Posterior vena cava (tissue), 2 donors: Measurements from ENCODE around the gene AGT. TPM values are rescaled to one million over a fixed set of nuclear protein-coding genes. Genes with fewer than 3 reads are reported as not detected.
"Not testable (repeated sequence)": the region's sequence is repeated elsewhere in the genome, so short reads cannot be mapped to it uniquely, and the experiment has no call there.

ENCODE experiments used
- DNase-seq: peaks from one replicate; pipeline ENCODE4 v3.0.0-alpha.2; 2020; ENCODE audit warnings: low spot score
- intact Hi-C, 2 donors: fragments of 100-400 bp; cut with DNase I; formaldehyde crosslinking; loops; one replicate each; pipeline versions ENCODE4 v1.14.1 to v1.14.2; 2022 to 2023
- total RNA-seq, 2 donors: library from RNA; stranded (reverse); fragmentation: NEBNext Ultra II Directional; extraction: Animal tissue kit (Norgen Biotek cat#: 25700); gene quantifications; one replicate each; pipeline ENCODE4 v1.2.1, GENCODE V29; 2021
- donor health status: DM: yes; HTN: yes; CAD: no.
- donor health status: DM: yes; HTN: yes; CAD: no.

AGT gene
- total RNA-seq, 2 donors from 2014 or later, result 22.5 to 57.0 TPM

DNA sequence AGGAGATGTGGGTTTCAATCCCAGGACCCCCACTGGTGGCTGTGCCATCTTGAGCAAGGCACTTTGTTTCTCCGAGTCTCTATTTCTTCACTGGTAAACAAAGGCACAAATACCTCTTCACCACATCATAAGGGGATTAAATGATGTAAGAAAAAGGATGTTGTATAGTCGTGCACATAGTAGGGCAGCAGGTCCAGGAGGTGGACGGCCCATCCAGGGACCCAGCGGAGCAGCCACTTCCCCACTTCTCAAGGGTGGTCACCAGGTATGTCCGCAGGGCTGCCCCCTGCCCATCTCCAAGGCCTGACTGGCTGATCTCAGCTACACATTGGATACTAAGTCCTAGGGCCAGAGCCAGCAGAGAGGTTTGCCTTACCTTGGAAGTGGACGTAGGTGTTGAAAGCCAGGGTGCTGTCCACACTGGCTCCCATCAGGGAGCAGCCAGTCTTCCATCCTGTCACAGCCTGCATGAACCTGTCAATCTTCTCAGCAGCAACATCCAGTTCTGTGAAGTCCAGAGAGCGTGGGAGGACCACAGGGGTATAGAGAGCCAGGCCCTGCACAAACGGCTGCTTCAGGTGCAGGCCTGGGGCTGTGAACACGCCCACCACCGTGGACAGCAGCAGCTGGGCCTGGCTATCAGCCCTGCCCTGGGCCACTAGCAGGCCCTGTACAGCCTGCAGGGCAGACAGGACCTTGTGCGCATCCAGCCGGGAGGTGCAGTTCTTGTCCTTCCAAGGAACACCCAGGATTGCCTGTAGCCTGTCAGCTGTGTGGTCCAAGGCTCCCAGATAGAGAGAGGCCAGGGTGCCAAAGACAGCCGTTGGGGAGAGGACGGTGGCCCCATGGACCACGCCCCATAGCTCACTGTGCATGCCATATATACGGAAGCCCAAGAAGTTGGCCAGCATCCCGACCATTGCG is 4.0 kb downstream of the AGT start:
- DNase-seq, result peak; percentile 59
- intact Hi-C loops, result no loop called here

DNA sequence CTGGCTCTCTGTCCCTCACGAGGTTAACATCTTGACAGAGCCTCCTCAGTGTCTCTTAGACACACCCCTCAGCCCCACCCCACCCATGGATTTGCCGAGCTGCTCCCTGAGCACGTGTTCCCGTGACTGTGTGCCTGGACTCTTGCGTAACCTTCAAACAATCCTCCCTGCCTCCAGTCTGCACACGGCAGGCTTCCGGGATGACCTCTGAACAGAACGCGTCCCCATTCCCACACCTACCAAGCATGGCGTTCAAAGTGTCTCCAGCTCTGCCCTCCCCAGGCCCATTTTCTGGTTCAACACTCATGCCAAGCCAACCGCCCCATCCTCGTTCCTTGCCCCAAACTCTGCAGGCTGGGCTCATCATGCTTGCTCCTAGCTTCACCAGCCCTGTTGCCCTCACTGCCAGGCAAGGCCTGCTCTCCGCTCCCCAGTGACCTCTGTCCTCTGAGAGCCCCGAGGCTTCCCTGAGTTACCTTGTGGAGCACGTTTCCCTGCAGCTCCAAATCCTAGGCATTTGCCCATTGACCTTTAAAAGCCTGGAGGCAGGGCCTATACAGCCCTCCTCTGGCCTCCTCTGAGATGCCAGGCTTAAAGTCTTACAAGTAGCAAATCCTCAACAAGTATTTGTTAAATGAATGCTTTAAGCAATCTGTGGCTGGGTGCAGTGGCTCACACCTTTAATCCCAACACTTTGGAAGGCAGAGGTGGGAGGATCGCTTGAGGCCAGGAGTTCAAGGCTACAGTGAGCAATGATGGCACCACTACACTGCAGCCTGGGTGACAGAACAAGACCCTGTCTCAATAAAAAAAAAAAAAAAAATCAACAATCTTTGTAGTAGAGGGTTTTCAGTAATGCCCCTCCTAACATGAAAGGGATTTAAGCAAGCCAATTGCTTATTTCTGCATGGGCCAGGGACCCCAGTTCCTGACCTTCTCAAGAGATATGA is 5.0 kb downstream of the AGT start:
- peak; percentile 82 for DNase-seq
- intact Hi-C loops, result no loop called here

DNA sequence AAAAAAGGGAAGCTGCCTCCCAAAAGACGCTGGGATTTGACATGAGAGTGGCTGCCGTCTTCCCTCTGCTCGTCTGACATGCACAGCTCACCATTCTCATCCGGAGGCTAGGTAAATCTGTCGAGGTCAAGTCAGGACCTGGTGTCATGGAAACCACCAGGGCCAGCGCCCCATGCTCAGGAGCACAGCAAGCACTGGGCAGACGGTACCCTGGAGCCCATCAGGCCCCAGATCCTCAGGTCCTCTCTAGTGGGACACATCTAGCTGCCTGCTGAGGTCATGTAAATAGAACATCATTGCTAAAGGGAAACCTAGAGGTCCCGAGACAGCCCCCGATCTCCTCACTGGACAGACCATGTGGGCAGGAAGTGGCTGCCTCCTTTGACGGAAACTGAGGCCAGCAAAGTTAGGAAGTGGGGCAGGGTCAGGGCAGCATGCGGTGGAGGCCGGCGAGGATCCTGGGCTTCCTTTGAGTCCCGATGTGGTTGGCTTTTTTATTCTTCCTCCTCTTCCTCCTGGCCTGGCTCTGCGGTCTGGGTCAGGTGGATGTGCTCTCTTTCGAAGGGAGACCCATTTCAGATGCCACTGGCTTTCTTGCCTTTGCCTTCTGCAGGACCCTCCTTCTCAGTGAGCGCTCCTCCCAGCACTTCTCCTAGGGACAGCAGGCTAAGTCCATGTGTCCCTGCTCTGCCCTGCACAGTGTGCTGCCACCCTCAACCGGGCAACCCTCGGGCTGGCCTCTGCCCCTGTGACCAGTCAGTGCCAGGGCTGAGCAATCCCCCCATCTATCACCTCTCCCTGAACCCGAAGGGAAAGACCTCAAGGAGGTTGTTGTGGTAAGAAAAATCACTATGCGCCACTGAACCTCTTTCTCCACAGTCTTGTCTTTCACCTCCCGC is 5.9 kb downstream of the AGT start:
- intact Hi-C loops, result no loop called here
- DNase-seq, result peak; percentile 66

DNA sequence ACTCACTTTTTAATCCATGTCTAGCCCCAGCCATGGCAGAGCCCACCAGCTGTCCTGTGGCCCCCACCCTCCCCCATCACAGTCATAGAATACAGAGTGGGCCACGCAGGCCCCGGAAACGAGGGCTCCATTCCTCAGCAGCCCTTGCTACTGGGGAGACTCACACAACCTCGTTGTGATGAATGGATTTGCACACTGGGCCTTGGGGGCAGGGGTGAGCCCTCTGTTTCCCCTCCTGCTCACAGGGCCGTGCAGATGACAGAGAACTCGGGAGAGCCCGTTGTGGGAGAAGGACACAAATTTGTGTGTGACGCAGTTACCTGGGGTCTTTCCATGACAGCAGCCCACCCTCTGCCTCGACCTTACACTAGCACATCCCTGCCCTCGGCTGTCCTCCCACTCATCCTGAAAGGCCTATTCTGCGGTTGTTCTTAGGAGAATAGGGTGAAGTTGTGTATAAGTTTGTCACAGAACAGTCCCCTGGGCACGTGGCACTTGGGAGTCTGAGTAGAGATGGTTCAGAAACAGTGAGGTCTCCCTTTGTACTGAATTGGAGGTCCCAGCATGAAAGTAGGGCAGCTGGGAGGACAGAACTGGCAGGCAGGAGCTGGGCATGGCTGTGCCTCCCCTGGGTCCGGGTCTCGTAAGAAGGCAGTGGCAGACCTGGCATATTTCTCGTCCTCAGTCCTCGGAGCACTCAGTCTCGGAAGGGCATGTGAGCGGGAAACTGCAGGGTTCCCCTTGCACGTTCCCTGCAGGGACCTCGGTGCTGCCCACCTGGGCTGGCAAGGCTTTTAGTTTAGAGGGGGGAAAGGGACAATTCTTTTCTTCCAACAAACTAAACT is 6.8 kb downstream of the AGT start:
- intact Hi-C loops, result no loop called here
- no peak for DNase-seq

DNA sequence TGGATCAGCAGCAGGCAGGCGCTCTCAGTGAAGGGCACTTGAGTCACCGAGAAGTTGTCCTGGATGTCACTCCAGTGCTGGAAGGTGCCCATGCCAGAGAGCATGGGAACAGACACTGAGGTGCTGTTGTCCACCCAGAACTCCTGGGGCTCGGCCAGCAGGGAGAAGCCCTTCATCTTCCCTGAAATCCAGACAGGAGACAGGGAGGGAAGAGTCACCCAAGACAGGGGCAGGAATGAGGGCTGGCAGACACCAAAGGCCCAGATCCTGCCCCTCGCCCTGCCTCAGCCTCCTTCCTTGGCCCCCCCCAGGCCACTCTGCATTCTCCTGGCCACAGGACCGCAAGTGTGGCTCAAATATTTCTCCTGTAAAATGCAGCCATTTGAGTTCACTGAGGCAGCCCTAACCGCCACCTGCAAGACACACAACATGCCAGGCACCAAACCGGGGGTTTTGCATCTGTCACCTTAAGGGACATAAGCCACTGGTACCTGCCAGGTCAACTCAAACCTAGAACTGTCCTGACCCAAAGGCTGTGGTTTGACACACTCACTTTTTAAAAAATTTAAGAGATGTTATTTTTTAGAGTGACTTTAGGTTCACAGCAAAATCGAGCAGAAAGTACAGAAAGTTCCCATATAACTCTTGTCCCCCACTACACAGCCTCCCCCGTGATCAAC is 7.8 kb downstream of the AGT start:
- DNase-seq, result peak; percentile 55
- intact Hi-C loops, result no loop called here

DNA sequence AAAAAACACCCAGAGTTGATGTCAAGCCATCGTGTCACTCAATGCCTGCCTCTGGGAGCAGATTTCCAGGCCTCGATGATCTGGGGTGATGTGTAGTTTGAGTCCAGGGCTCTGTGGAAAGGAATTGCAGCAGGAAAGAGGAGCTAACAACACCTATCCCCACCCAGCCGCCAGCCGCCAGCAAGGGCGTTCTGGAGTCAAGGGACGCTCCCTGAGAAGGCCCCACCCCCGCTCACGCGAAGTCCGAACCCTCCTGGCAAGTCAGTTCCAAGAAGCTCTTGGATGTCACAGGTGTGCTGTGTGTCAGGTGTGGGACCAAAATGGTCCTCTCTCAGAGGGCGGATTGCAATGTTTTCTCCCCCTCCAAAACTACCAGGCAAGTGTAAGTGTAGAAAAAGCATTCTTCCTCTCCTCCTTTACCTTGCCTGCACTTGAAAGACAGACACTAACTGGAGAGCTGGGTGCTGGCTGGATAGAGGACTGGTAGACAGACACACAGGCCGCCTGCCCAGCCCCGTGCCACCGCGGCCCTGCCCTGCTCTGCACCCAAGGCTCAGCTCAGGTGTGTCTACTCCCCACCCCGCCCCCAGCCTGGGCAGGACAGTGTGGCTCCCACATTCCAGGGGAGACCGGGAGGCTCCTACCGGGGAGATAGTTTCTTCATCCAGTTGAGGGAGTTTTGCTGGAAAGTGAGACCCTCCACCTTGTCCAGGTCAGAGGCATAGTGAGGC is 8.5 kb downstream of the AGT start:
- intact Hi-C loops, result no loop called here
- DNase-seq, result no peak

DNA sequence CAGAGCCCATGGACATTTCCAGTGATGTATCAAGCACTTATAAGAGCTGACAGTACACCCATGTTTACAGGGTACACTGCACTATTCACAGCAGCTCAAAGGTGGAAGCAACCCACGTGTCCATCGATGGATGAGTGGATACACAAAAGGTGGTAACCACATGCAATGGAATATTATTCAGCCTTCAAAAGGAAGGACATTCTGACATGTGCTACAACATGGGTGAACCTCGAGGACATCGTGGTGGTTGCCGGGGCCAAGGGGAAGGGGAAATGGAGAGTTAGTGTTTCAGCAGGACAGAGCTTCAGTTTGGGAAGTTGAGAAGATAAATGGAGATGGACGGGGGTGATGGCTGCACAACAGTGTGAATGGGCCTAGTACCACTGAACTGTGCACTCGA is 9.1 kb downstream of the AGT start:
- intact Hi-C loops, result no loop called here
- no peak for DNase-seq

DNA sequence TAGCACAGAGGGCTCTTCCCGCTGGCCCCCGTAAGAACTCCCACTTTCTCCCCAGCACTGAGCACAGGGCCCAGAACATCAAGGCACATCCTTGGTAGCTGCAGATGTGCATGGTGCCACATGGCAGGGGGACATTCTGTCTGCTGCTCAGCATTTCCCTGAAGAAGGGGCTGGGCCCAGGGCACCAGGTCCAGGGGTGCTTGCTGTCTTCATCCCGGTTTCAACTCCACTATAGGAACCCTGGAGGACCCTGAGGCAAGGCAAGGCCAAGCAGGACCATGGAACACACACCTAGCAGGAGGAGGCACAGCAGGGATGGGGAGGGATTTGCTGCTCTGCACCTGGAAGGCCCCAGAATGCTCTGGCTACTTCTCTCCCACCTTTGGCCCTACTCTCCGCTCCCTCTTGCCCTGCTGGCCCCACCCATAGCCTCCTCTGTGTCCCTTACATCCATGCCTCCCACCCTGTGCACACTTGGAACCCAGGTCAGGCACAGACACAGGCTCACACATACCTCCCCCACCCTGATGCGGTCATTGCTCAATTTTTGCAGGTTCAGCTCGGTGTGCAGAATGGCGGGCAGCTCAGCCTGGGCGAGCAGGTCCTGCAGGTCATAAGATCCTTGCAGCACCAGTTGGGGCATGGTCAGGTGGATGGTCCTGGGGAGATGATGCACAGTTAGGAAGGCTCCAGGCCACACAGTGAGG is 10.1 kb downstream of the AGT start:
- intact Hi-C loops, result no loop called here
- no peak for DNase-seq

DNA sequence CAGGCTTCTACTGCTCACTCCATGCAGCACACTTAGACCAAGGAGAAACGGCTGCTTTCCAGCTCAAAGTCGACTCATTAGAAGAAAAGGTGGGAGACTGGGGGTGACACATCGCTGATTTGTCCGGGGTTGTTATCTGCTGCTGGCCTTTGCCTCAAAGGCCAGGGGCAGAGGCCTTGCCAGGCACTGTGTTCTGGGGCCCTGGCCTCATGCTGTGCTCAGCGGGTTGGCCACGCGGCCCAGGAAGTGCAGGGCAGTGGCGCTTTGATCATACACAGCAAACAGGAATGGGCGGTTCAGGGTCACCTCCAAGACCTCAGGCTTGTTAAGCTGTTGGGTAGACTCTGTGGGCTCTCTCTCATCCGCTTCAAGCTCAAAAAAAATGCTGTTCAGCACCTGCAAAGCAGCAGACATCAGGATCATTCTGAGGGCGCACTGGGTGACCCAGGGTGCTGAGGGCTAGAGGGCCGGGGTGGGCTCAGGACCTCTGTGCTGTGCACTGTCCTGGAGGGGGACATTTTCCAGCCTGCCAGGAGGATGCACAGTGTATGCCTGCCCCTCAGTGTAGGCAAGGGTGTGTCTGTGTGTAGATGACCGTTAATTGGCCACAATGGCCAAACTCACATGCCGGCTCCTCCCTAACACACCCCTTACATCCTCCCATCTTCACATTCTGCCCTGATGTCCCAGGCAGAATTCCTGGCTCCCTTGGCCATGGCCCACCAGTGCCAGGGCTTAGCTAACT is 10.8 kb downstream of the AGT start:
- no peak for DNase-seq
- intact Hi-C loops, result no loop called here

DNA sequence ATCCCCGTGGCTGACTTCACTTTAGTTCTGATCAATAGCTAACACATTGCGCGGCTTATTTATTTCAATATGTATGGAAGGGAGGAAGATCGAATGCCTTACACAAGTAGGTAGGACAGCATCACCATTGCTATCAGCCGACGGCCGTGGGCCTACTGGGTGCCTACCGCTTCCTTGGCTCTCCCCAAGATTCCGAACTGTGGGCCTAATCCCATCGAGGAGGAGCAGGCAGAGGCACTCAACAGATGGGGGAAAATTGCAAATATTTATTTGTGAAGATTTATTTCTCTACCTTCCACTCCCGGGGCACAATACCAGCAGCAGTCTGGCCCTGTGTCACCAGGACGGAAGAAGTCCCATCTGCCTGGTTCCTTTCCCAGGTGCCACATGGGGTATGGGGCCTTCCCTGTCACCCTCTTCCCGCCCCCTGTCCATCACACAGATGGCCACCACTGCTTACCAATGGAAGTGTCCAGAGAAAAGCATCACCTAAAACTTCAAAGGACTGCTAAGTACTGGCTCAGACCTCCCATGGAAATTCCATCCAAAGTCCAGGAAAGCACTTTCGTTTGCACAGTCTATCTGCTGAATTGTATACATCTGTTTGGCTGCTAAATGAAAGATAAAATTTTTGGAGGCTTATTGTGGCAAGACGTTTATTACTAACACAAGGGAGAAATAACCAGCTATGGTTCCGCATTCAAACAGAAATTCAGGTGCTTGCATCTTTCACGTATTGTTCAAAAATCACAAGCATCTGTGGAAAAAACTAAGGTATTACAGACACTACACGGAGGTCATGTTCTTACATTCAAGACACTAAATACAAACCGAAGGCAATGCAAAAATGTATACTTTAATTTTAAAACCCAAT is 11.8 kb downstream of the AGT start:
- intact Hi-C loops, result no loop called here
- no peak for DNase-seq

DNA sequence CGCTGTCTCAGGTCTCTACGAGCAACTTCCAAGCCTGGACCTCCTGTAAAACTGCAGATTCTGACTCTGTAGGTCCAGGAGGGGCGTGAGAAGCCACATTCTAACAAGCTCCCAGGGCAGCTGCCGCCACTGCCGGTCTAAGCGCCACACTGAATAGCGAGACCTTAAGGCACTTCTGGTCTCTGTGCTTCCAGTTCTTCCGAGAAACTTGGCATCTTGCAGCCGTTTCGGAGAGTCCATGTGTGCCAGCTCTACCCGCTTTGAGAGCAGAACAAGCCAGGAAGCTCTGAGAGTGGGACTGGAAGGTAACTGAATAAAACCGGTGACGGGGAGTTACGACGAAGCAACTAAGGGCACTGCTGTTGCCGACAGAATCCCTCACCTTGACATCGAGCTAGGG is 12.5 kb downstream of the AGT start:
- DNase-seq, result no peak
- intact Hi-C loops, result no loop called here

DNA sequence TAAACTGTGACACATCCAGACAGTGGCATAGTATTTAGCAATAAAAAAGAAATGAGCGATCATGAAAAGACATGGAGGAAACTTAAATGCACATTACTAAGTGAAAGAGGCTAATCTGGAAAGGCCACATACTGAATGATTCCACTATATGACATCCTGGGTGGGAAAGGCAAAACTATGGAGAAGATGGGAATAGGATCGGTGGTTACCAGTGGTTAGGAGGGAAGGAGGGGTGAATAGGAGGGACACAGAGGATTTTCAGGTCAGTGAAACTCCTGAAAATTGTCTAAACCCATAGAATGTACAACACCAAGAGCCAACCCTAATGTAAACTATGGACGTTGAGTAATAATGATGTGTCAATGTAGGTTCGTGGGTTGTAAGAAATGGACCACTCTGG is 13.8 kb downstream of the AGT start:
- no peak for DNase-seq
- intact Hi-C loops, result no loop called here

DNA sequence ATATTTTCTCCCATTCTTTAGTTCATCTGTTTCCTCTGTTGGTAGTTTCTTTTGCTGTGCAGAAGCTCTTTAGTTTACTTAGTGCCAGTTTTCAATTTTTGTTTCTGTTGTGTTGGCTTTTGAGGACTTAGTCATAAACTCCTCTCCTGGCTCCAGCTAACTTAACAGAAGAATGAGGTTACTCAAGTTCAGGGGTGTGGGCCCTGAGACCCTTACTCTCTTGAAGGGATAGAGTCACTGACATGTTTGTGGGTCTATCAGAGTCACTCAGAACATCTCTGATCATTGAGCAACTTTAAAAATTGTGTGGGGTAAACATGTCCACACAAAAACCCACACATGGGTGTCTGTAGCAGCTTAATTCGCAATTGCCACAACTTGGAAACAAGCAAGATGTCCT is 14.2 kb downstream of the AGT start:
- intact Hi-C loops, result no loop called here

DNA sequence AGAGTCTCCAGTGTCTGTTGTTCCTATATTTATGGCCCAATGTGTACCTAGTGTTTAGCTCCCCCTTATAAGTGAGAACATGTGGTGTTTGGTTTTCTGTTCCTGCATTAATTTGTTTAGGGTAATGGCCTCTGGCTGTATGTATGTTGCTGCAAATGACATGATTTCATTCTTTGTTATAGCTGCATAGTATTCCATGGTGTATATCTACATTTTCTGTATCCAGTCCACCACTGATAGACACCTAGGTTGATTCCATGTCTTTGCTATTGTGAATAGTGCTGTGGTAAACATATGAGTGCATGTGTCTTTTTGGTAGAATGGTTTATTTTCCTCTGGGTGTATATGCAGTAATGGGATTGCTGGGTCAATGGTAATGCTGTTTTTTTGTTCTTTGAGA is 15.0 kb downstream of the AGT start:
- intact Hi-C loops, DNase-seq: not testable (repeated sequence)

More for the DNA sequence above, 14.2 kb downstream of the AGT start:
- DNase-seq, result no peak

DNA sequence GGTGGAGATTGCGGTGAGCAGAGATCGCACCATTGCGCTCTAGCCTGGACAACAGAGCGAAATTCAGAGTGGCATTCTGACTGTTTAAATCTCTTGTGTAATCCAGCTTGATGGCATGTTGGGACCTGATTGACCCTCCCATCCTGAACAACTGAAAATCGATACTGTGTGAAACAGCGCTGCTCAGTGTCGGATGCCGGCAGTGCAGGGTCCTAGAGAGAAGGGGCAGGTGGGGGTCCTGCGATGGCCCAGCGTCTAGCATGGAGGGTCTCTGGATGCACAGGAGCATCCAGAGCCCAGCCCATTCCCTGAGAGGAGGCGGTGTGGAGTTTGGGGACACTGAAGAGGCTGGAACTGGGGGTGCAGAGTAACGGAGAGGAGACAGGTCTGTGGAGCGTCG is 15.8 kb downstream of the AGT start:
- DNase-seq, result peak; percentile 52
- intact Hi-C loops, result no loop called here
